Measurements from ENCODE around the gene ZNF804A. TPM values are rescaled to one million over a fixed set of nuclear protein-coding genes. Genes with fewer than 3 reads are reported as not detected.

The ZNF804A gene
- total RNA-seq, 1 donor from 2014 or later: not detected

- Histone ChIP-seq H3K4me3 (ENCODE audit: low read depth, low read length) (no peak overlapping the region), H3K27me3 (ENCODE audit: control insufficient read depth, insufficient read depth, low read length) (no peaks in the 10 kb centered on the region), H3K36me3 (ENCODE audit: control insufficient read depth, insufficient read depth, low read length) (no peaks in the 10 kb centered on the region)
- TF ChIP-seq CTCF (IDR thresholded peaks at IDR 0.05; ENCODE audit: insufficient read depth, low read length, severe bottlenecking): no peak
- FAIRE-seq (no peak), DNase-seq (ENCODE audit: low read depth) (no peak)
Observed at GRCh38 chr2:184644685-184645084, 46.4 kb downstream of the ZNF804A start.

GRCh38 chr2:184646177-184646576 lies 47.8 kb downstream of the ZNF804A start:
- no peaks in the 10 kb centered on the region for H3K27me3 ChIP-seq (ENCODE audit: control insufficient read depth, insufficient read depth, low read length)
- FAIRE-seq (no peak), DNase-seq (ENCODE audit: low read depth) (peak; percentile 59)
- no peak overlapping the region for H3K4me3 ChIP-seq (ENCODE audit: low read depth, low read length)
- no peak for TF ChIP-seq CTCF (IDR thresholded peaks at IDR 0.05; ENCODE audit: insufficient read depth, low read length, severe bottlenecking)
- H3K36me3 ChIP-seq (ENCODE audit: control insufficient read depth, insufficient read depth, low read length): no peaks in the 10 kb centered on the region

GRCh38 chr2:184646593-184646992 lies 48.3 kb downstream of the ZNF804A start:
- no peaks in the 10 kb centered on the region for H3K36me3 ChIP-seq (ENCODE audit: control insufficient read depth, insufficient read depth, low read length)
- no peak for FAIRE-seq
- no peaks in the 10 kb centered on the region for H3K27me3 ChIP-seq (ENCODE audit: control insufficient read depth, insufficient read depth, low read length)
- no peak overlapping the region for H3K4me3 ChIP-seq (ENCODE audit: low read depth, low read length)
- TF ChIP-seq CTCF (IDR thresholded peaks at IDR 0.05; ENCODE audit: insufficient read depth, low read length, severe bottlenecking): no peak
- no peak for DNase-seq (ENCODE audit: low read depth)

- H3K4me3 ChIP-seq (ENCODE audit: low read depth, low read length): no peak overlapping the region
- no peak for FAIRE-seq
- H3K27me3 ChIP-seq (ENCODE audit: control insufficient read depth, insufficient read depth, low read length): no peaks in the 10 kb centered on the region
- no peak for TF ChIP-seq CTCF (IDR thresholded peaks at IDR 0.05; ENCODE audit: insufficient read depth, low read length, severe bottlenecking)
- H3K36me3 ChIP-seq (ENCODE audit: control insufficient read depth, insufficient read depth, low read length): no peaks in the 10 kb centered on the region
- peak; percentile 47 for DNase-seq (ENCODE audit: low read depth)
Observed at GRCh38 chr2:184654945-184655344, 56.6 kb downstream of the ZNF804A start.

- DNase-seq (ENCODE audit: low read depth) (no peak), FAIRE-seq (no peak)
- no peak for TF ChIP-seq CTCF (IDR thresholded peaks at IDR 0.05; ENCODE audit: insufficient read depth, low read length, severe bottlenecking)
Observed at GRCh38 chr2:184677171-184677570, 78.8 kb downstream of the ZNF804A start.

GRCh38 chr2:184679219-184680018 lies 81.1 kb downstream of the ZNF804A start:
- no peak for TF ChIP-seq CTCF (IDR thresholded peaks at IDR 0.05; ENCODE audit: insufficient read depth, low read length, severe bottlenecking)
- H3K4me3 ChIP-seq (ENCODE audit: low read depth, low read length): no peak overlapping the region
- DNase-seq (ENCODE audit: low read depth) (no peak), FAIRE-seq (no peak)
- H3K36me3 ChIP-seq (ENCODE audit: control insufficient read depth, insufficient read depth, low read length): no peaks in the 10 kb centered on the region
- no peaks in the 10 kb centered on the region for H3K27me3 ChIP-seq (ENCODE audit: control insufficient read depth, insufficient read depth, low read length)

More at GRCh38 chr2:184677171-184677570, 78.8 kb downstream of the ZNF804A start:
- Histone ChIP-seq H3K27me3 (ENCODE audit: control insufficient read depth, insufficient read depth, low read length) (no peaks in the 10 kb centered on the region), H3K36me3 (ENCODE audit: control insufficient read depth, insufficient read depth, low read length) (no peaks in the 10 kb centered on the region), H3K4me3 (ENCODE audit: low read depth, low read length) (no peak overlapping the region)

Data from bronchial epithelial cell (primary cell).